Psoas muscle (tissue), 8 donors: ENCODE data around the gene CDH3. TPM values are rescaled to one million over a fixed set of nuclear protein-coding genes. Genes with fewer than 3 reads are reported as not detected.

ENCODE experiments used
- ATAC-seq, 4 donors: fragments of 200-7000 bp; cut with Tn5 transposase; one replicate each; pipeline ENCODE4 v1.9.1; 2020; ENCODE audit warnings: moderate library complexity in 3 of 4, mild to moderate bottlenecking in 2 of 4
- DNase-seq, 2 donors: peaks; one replicate each; pipeline ENCODE4 v3.0.0-alpha.2; 2020
- H3K27ac ChIP-seq: fragments of 200-600 bp; one replicate; pipeline ENCODE4 v1.8.0; 2022
- H3K27me3 ChIP-seq, 3 donors: fragments of 200-600 bp in 1 of 3; one replicate each; pipeline versions ENCODE4 v1.6.1 to v1.8.0; 2013 to 2022; ENCODE audit warnings: low read length in 2 of 3, mild to moderate bottlenecking in 2 of 3, moderate library complexity in 1 of 3; ENCODE audit not compliant: insufficient read depth in 3 of 3
- H3K36me3 ChIP-seq, 2 donors: fragments of 200-600 bp in 1 of 2; one replicate each; pipeline versions ENCODE4 v1.6.1 to v1.8.0; 2013 to 2022; ENCODE audit warnings: low read depth in 1 of 2, mild to moderate bottlenecking in 1 of 2, moderate library complexity in 1 of 2; ENCODE audit not compliant: insufficient read depth in 1 of 2
- H3K4me1 ChIP-seq: fragments of 200-600 bp; one replicate; pipeline ENCODE4 v1.8.0; 2022
- H3K4me3 ChIP-seq: fragments of 200-600 bp; one replicate; pipeline ENCODE4 v1.8.0; 2022; ENCODE audit warnings: mild to moderate bottlenecking
- H3K9me3 ChIP-seq: fragments of 200-600 bp; one replicate; pipeline ENCODE4 v1.8.0; 2022
- CTCF ChIP-seq: fragments of 200-600 bp; IDR thresholded peaks from one replicate; pipeline ENCODE4 v1.8.0; 2022; ENCODE audit warnings: antibody characterized with exemption
- WGBS, 3 donors: extraction: QIAGEN DNeasy Blood & Tissue Kit; methylation state at CpG; one replicate each; pipeline versions ENCODE4 v1.1.6 to v1.1.7; 2013; 5-methylcytosine and 5-hydroxymethylcytosine counted together
- intact Hi-C, 2 donors: fragments of 100-400 bp; cut with DNase I; formaldehyde crosslinking; loops; one replicate each; pipeline versions ENCODE4 v1.11.0 to v1.14.2; 2022
- polyA plus RNA-seq, 3 donors: library from polyadenylated mRNA; stranded (reverse); fragments of 200-250 nt; gene quantifications; one replicate each; pipeline ENCODE4 v1.2.3, GENCODE V29; 2013
- total RNA-seq, 4 donors: library from RNA; stranded (reverse); fragmentation: NEBNext Ultra II Directional in 2 of 4; extraction: Animal tissue kit (Norgen Biotek cat#: 25700) in 2 of 4; gene quantifications; one replicate each; pipeline versions ENCODE4 v1.2.1 to v1.2.4, GENCODE V29; 2021 to 2023
- donor health status: healthy with polysubstance abuse.
- donor health status: DM: no; HTN: no; CAD: no; lungs with moderate emphysema.
- donor health status: Bipolar disorder and iron deficiency.
- donor health status: healthy.
- donor health status: DM: yes; HTN: yes; CAD: no.
- donor health status: DM: no; HTN: no; CAD: no.
- donor health status: DM: no; HTN: no; CAD: no.
- donor health status: DM: yes; HTN: yes; CAD: no.

CDH3 gene
- total and polyA plus RNA-seq, 7 donors, result 0.05 to 0.21 TPM; not detected in 5

GRCh38 chr16:68698091-68698490 lies 53.0 kb downstream of the CDH3 start:
- Histone ChIP-seq H3K4me3 (no peak overlapping the region), H3K27ac (no peak overlapping the region), H3K4me1 (no peaks in the 10 kb centered on the region), H3K36me3 (no peaks in the 10 kb centered on the region), H3K27me3 (peaks cover 0 to 5% (median 0%) of the 10 kb centered on the region in 3 donors), H3K9me3 (no peaks in the 10 kb centered on the region)
- DNase-seq, result no peak
- TF ChIP-seq CTCF, result no peak
- no peak for ATAC-seq
- intact Hi-C loops, result no loop called here
- whole genome bisulfite sequencing, 3 donors, result 89 to 93% (median 93%) methylated on average over 23 of the region's 23 CpGs

GRCh38 chr16:68700120-68700519 lies 55.0 kb downstream of the CDH3 start:
- TF ChIP-seq CTCF, result no peak
- Histone ChIP-seq H3K4me1 (no peaks in the 10 kb centered on the region), H3K4me3 (no peak overlapping the region), H3K27me3 (no peaks in the 10 kb centered on the region), H3K27ac (no peak overlapping the region), H3K9me3 (no peaks in the 10 kb centered on the region), H3K36me3 (no peaks in the 10 kb centered on the region)
- DNase-seq (no peak), ATAC-seq (no peak)
- intact Hi-C loops, result no loop called here
- 13 to 36% (median 21%) methylated on average over 6 of the region's 6 CpGs for WGBS, 3 donors

- DNase-seq (no peak), ATAC-seq (no peak)
- Histone ChIP-seq H3K27me3 (no peaks in the 10 kb centered on the region), H3K9me3 (no peaks in the 10 kb centered on the region), H3K27ac (no peak overlapping the region), H3K4me3 (no peak overlapping the region), H3K36me3 (no peaks in the 10 kb centered on the region), H3K4me1 (no peaks in the 10 kb centered on the region)
- intact Hi-C loops, result no loop called here
- 75 to 78% (median 75%) methylated on average over 5 of the region's 5 CpGs for WGBS, 3 donors
- TF ChIP-seq CTCF, result no peak
Measured at GRCh38 chr16:68700831-68701230, 55.7 kb downstream of the CDH3 start.

GRCh38 chr16:68704232-68704867 lies 59.2 kb downstream of the CDH3 start:
- intact Hi-C loops, result no loop called here
- no peaks in the 10 kb centered on the region for H3K27me3 ChIP-seq
- WGBS, 3 donors, result 43 to 50% (median 46%) methylated on average over 12 to 15 of the region's 15 CpGs
- H3K4me1 ChIP-seq, result no peaks in the 10 kb centered on the region
- no peaks in the 10 kb centered on the region for H3K9me3 ChIP-seq
- DNase-seq (peak; percentile 38 to 53), ATAC-seq (no peak)
- H3K36me3 ChIP-seq, result no peaks in the 10 kb centered on the region
- no peak overlapping the region for H3K27ac ChIP-seq
- peak; percentile 26 for TF ChIP-seq CTCF
- no peak overlapping the region for H3K4me3 ChIP-seq
